Measurements from ENCODE around the gene TRPM2.
"Not testable (repeated sequence)": the region's sequence is repeated elsewhere in the genome, so short reads cannot be mapped to it uniquely, and the experiment has no call there.

TRPM2 gene

GRCh38 chr21:44478801-44479167 lies 125.4 kb downstream of the TRPM2 start:
- no peak for TF ChIP-seq CTCF (IDR thresholded peaks at IDR 0.05)
- H3K27me3 Mint-ChIP-seq (ENCODE audit: low read depth, poor library complexity), result no peaks in the 10 kb centered on the region
- H3K9me3 Mint-ChIP-seq, result peaks cover 14% of the 10 kb centered on the region
- peaks cover 10% of the 10 kb centered on the region for H3K4me1 Mint-ChIP-seq
- H3K27ac Mint-ChIP-seq, result no peak overlapping the region
- H3K36me3 Mint-ChIP-seq (ENCODE audit: low read depth), result peaks cover 6% of the 10 kb centered on the region
- no peak overlapping the region for H3K4me3 Mint-ChIP-seq
- DNase-seq, result no peak

- H3K4me3 Mint-ChIP-seq; H3K27ac Mint-ChIP-seq; H3K27me3 Mint-ChIP-seq (ENCODE audit: low read depth, poor library complexity); H3K36me3 Mint-ChIP-seq (ENCODE audit: low read depth): not testable (repeated sequence)
- peak; percentile 53 for DNase-seq
- Mint-ChIP-seq H3K9me3 (peaks cover 14% of the 10 kb centered on the region), H3K4me1 (peaks cover 18% of the 10 kb centered on the region)
- peak; percentile 63 for TF ChIP-seq CTCF (IDR thresholded peaks at IDR 0.05)
These were observed 126.3 kb downstream of the TRPM2 start for GRCh38 chr21:44479556-44480199.

- TF ChIP-seq CTCF (IDR thresholded peaks at IDR 0.05), result no peak
- Mint-ChIP-seq H3K27me3 (ENCODE audit: low read depth, poor library complexity) (peaks cover under 1% of the 10 kb centered on the region), H3K36me3 (ENCODE audit: low read depth) (peaks cover 6% of the 10 kb centered on the region), H3K9me3 (peaks cover 14% of the 10 kb centered on the region), H3K27ac (no peak overlapping the region), H3K4me1 (peaks cover 23% of the 10 kb centered on the region), H3K4me3 (no peak overlapping the region)
- no peak for DNase-seq
These were observed 127.0 kb downstream of the TRPM2 start for GRCh38 chr21:44480200-44481053.

GRCh38 chr21:44482581-44483287 lies 129.3 kb downstream of the TRPM2 start:
- no peak for TF ChIP-seq CTCF (IDR thresholded peaks at IDR 0.05)
- peaks cover 23% of the 10 kb centered on the region for H3K4me1 Mint-ChIP-seq
- peaks cover 4% of the 10 kb centered on the region for H3K27me3 Mint-ChIP-seq (ENCODE audit: low read depth, poor library complexity)
- peaks cover 17% of the 10 kb centered on the region for H3K9me3 Mint-ChIP-seq
- DNase-seq, result no peak
- no peak overlapping the region for H3K27ac Mint-ChIP-seq
- no peak overlapping the region for H3K4me3 Mint-ChIP-seq
- peaks cover 5% of the 10 kb centered on the region for H3K36me3 Mint-ChIP-seq (ENCODE audit: low read depth)

GRCh38 chr21:44483288-44484237 lies 130.1 kb downstream of the TRPM2 start:
- no peak overlapping the region for H3K27ac Mint-ChIP-seq
- H3K9me3 Mint-ChIP-seq, result peaks cover 14% of the 10 kb centered on the region
- no peaks in the 10 kb centered on the region for H3K36me3 Mint-ChIP-seq (ENCODE audit: low read depth)
- no peak for TF ChIP-seq CTCF (IDR thresholded peaks at IDR 0.05)
- no peak for DNase-seq
- H3K27me3 Mint-ChIP-seq (ENCODE audit: low read depth, poor library complexity), result peaks cover 4% of the 10 kb centered on the region
- peaks cover 23% of the 10 kb centered on the region for H3K4me1 Mint-ChIP-seq
- H3K4me3 Mint-ChIP-seq, result no peak overlapping the region

All from nephron progenitor cell (in vitro differentiated cells).